HuH-7.5 (cell line): ENCODE measurements around the gene PLGRKT.

ENCODE experiments used
- DNase-seq: peaks from one replicate; pipeline ENCODE4 v3.0.0; 2011; ENCODE audit warnings: low spot score

Gene PLGRKT

GRCh38 chr9:5310851-5311250, 126.9 kb downstream of the PLGRKT start:
- no peak for DNase-seq
